Thyroid gland (tissue), 4 donors: ENCODE results near the gene ABCG5. TPM values are rescaled to one million over a fixed set of nuclear protein-coding genes. Genes with fewer than 3 reads are reported as not detected.

Experiments
- DNase-seq, 2 donors: peaks; one replicate each; pipeline ENCODE4 v3.0.0-alpha.2; 2019
- H3K27ac ChIP-seq, 3 donors: fragments of 200-600 bp; sonication (generic); 1 replicate in 2 of 3; 2 replicates in 1 of 3; pipeline ENCODE4 v1.5.1; 2016 to 2019; ENCODE audit warnings: mild to moderate bottlenecking in 1 of 3, moderate library complexity in 1 of 3
- H3K27me3 ChIP-seq: fragments of 200-600 bp; sonication (generic); one replicate; pipeline ENCODE4 v1.5.1; 2019
- H3K36me3 ChIP-seq, 2 donors: fragments of 200-600 bp; sonication (generic); one replicate each; pipeline ENCODE4 v1.5.1; 2016 to 2019
- H3K4me1 ChIP-seq, 2 donors: fragments of 200-600 bp; sonication (generic); one replicate each; pipeline ENCODE4 v1.5.1; 2017 to 2019
- H3K4me3 ChIP-seq, 3 donors: fragments of 200-600 bp; sonication (generic); replicated peaks in 1 of 3; 1 replicate in 2 of 3; 2 replicates in 1 of 3; pipeline ENCODE4 v1.5.1; 2016; ENCODE audit warnings: mild to moderate bottlenecking in 1 of 3
- H3K9me3 ChIP-seq: fragments of 200-600 bp; sonication (generic); one replicate; pipeline ENCODE4 v1.5.1; 2017
- CTCF ChIP-seq, 6 experiments: fragments of 200-600 bp in 3 of 6; fragments of 450-650 bp in 3 of 6; sonication (generic) in 3 of 6; IDR thresholded peaks; one replicate each; pipeline ENCODE4 v1.5.1; 2016 to 2019; ENCODE audit warnings: antibody characterized with exemption in 6 of 6, mild to moderate bottlenecking in 2 of 6, inconsistent platforms in 1 of 6, moderate library complexity in 1 of 6
- POLR2A ChIP-seq, 2 donors: fragments of 450-650 bp; IDR thresholded peaks; one replicate each; pipeline ENCODE4 v1.6.1; 2017; ENCODE audit warnings: antibody characterized with exemption in 2 of 2, mild to moderate bottlenecking in 2 of 2, moderate library complexity in 1 of 2
- WGBS, 2 donors: methylation state at CpG; one replicate each; pipeline ENCODE4 v1.1.5; 2017; 5-methylcytosine and 5-hydroxymethylcytosine counted together
- intact Hi-C: fragments of 100-400 bp; cut with DNase I; formaldehyde crosslinking; loops from one replicate; pipeline ENCODE4 v1.15.1; 2023
- total RNA-seq, 4 donors: library from RNA; depleted of rRNA; stranded (reverse); fragments of >200 nt; gene quantifications; one replicate each; pipeline ENCODE4 v1.2.3, GENCODE V29; 2016

ABCG5 gene
- total RNA-seq, 4 donors from 2014 or later: not detected

GRCh38 chr2:43791035-43791765 is 47.4 kb downstream of the ABCG5 start:
- WGBS, 2 donors: 96 to 98% methylated on average over 2 of the region's 2 CpGs
- Histone ChIP-seq H3K9me3 (no peaks in the 10 kb centered on the region), H3K36me3 (peaks cover 4 to 19% of the 10 kb centered on the region in 2 donors), H3K4me1 (peaks cover 0 to 4% of the 10 kb centered on the region in 2 donors), H3K27me3 (no peaks in the 10 kb centered on the region), H3K4me3 (no peak overlapping the region), H3K27ac (peak overlapping the region in 2 of 3 donors; percentile 7 to 20)
- DNase-seq: no peak
- TF ChIP-seq CTCF (IDR thresholded peaks at IDR 0.05) (no peak), POLR2A (IDR thresholded peaks at IDR 0.05) (no peak)
- intact Hi-C loops: no loop called here

GRCh38 chr2:43790147-43790546 is 48.5 kb downstream of the ABCG5 start:
- DNase-seq: no peak
- Histone ChIP-seq H3K4me3 (no peak overlapping the region), H3K9me3 (no peaks in the 10 kb centered on the region), H3K27me3 (no peaks in the 10 kb centered on the region), H3K27ac (peak overlapping the region in 1 of 3 donors; percentile 7), H3K4me1 (peaks cover 0 to 4% of the 10 kb centered on the region in 2 donors), H3K36me3 (peaks cover 4 to 17% of the 10 kb centered on the region in 2 donors)
- 72 to 77% methylated on average over 5 of the region's 5 CpGs for WGBS, 2 donors
- intact Hi-C loops: no loop called here
- TF ChIP-seq POLR2A (IDR thresholded peaks at IDR 0.05) (no peak), CTCF (IDR thresholded peaks at IDR 0.05) (no peak)

GRCh38 chr2:43788646-43789045 is 50.0 kb downstream of the ABCG5 start:
- intact Hi-C loops: no loop called here
- H3K27ac ChIP-seq: peak overlapping the region in 1 of 3 donors; percentile 43
- DNase-seq: no peak
- no peak overlapping the region for H3K4me3 ChIP-seq
- 89 to 93% methylated on average over 1 of the region's 1 CpG for WGBS, 2 donors
- TF ChIP-seq POLR2A (IDR thresholded peaks at IDR 0.05): no peak
- TF ChIP-seq CTCF (IDR thresholded peaks at IDR 0.05): no peak
- H3K36me3 ChIP-seq: peaks cover 4 to 15% of the 10 kb centered on the region in 2 donors
- H3K4me1 ChIP-seq: peaks cover 0 to 4% of the 10 kb centered on the region in 2 donors
- no peaks in the 10 kb centered on the region for H3K27me3 ChIP-seq
- no peaks in the 10 kb centered on the region for H3K9me3 ChIP-seq

GRCh38 chr2:43787895-43788294 is 50.7 kb downstream of the ABCG5 start:
- no peak overlapping the region for H3K27ac ChIP-seq
- no peaks in the 10 kb centered on the region for H3K9me3 ChIP-seq
- intact Hi-C loops: no loop called here
- peaks cover 4 to 15% of the 10 kb centered on the region in 2 donors for H3K36me3 ChIP-seq
- H3K4me1 ChIP-seq: peaks cover 0 to 4% of the 10 kb centered on the region in 2 donors
- TF ChIP-seq CTCF (IDR thresholded peaks at IDR 0.05) (no peak), POLR2A (IDR thresholded peaks at IDR 0.05) (no peak)
- no peaks in the 10 kb centered on the region for H3K27me3 ChIP-seq
- H3K4me3 ChIP-seq: no peak overlapping the region
- DNase-seq: no peak

- intact Hi-C loops: loop anchor here (10.0 kb wide), 1 partner anchor 217 kb away; the partner anchor contains the start of gene LRPPRC
- no peaks in the 10 kb centered on the region for H3K27me3 ChIP-seq
- no peak overlapping the region for H3K4me3 ChIP-seq
- DNase-seq: no peak
- 95 to 96% methylated on average over 8 of the region's 8 CpGs for WGBS, 2 donors
- H3K27ac ChIP-seq: no peak overlapping the region
- no peaks in the 10 kb centered on the region for H3K36me3 ChIP-seq
- no peaks in the 10 kb centered on the region for H3K4me1 ChIP-seq
- H3K9me3 ChIP-seq: no peaks in the 10 kb centered on the region
- TF ChIP-seq POLR2A (IDR thresholded peaks at IDR 0.05) (no peak), CTCF (IDR thresholded peaks at IDR 0.05) (no peak)
Measured at GRCh38 chr2:43778233-43778632, 60.4 kb downstream of the ABCG5 start.
